Stimulated activated CD8-positive, alpha-beta memory T cell treated with anti-CD3 and anti-CD28 coated beads, Interleukin-7, amount 100 ng/mL, for 4 hours (primary cell): ENCODE measurements around the gene YLPM1.

Source experiments
- DNase-seq, 2 donors: peaks; one replicate each; pipeline ENCODE4 v3.0.0-alpha.2; 2020; ENCODE audit warnings: low read depth in 2 of 2

The YLPM1 gene

DNA sequence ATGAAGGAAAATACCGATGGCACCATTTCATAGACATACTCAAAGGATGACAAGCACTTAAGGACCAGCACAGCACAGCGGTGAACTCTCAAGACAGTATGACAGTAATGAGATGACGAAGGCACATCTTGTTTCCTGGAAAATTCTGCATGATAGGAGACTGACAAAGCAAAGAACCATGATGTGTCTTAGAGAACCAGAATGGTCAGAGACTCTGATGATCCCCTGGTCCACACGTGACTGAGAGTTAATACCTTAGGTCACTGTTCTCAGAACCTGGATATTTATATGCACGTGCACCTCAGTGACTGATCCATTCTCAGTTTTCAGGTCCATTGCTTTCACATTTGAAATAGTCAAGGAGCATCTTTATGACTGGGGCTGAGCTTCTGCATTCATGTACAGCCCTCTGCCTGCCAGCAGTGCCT, 77.5 kb downstream of the YLPM1 start:
- DNase-seq: no peak

DNA sequence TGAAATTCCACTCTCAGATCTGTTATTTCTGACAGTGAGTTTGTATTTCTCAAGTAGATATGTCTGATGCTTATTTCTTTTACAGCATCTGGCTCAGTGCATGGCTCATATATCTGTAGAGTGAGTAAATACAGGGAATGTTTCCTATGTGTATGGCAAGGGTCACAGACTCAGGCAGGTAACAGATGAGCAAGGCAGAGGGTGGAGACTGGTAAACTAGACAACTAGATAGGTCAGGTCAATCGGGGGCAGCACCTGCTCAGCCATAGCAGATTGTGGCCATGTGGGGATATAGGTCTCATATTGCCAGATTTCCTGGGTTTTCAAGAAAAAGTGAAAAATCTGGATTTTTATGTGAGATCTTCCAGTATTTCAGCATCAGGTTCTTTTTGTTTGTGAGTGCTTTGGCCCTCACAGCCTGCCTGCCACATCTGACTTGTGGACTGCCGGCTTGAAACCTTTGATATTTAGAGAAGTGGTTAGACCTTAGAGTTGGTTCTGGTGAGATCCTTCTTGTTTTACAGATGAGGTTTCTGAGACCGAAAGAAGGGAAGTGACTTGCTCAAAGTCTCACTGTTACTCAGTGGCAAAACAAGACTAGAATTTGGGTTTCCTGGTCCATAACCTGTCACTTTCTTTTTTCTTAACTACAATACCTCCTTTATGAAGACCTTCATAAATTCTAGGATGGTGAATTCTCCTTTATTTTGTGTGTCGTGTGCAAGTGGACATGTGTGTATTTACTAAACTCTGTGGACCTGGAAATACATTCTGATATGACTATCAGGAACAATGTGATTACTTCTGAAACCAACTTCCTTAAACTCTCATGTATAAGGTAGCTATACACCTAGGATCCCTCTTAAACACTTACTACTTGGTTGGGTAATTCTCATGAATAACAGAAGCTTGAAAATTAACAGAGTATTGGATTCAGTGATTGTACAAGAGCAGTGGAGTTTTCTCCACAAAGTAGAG, 78.4 kb downstream of the YLPM1 start:
- DNase-seq: no peak

DNA sequence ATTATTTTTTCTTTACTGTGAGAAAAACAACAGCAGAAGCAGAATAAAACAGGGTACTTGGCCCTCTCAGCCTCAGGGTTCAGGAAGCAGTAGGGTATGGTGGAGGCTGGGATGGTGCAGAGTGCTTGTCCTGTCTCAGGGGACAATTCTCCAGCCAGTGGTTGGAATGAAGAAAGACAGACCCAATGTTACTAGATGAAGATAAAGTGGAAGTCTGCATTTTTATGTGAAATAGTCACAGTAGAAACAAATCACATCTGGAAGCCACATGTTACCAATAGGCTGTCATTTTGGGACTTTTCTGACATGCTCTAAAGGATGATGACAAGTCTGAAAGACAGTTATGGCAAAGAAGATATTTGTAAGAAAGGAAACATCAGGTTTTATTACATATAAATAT, 80.5 kb downstream of the YLPM1 start:
- DNase-seq: no peak

DNA sequence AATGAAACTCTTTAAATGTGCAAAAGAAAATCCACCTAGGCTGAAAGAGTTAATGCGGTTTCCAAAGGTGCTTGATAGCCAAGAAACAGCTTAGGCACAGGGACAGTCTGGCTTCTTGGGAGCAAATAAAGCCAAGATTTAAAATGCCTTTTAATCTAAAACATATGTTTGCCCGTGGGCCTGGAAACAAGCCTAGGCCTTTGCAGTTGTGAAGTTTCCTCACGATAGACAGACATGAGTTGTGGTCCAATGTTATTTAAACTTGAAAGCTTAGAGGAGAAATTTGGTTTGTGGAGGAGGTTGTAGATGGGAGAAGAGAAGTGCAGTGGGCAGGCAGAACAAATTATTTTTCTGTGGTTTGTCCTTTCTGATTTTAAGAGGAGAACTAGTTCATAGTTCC, 83.1 kb downstream of the YLPM1 start:
- DNase-seq: no peak

DNA sequence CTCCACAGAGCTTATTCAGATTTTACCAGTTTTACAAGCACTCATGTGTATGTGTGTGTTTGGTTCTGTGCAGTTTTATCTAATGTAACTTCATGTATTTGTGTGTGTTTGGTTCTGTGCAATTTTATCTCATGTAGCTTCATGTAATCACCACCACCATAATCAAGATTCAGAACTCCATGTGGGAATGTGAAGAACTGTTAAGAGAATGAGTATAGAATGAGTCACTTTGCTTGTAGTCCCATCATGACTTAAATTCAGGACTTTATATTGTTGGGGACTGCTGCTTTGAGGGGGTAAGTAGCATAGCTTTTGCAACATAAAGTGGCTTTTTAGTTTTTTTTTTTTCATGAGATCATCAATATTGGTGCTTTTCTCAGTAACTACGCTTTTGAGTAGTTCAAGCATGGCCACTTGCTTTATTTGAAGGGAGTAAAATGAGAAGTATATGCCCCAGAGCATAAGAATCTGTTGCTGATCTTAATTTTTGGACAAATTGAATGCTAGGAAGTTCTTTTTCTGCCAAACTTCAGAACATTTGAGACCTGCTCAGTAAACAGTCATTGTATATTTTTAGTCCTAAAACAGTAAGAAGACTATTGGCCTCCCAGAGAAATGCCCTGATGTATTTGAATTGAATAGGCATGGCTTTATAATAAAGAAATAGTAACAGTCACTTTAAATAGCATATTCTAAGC, 84.0 kb downstream of the YLPM1 start:
- DNase-seq: no peak

DNA sequence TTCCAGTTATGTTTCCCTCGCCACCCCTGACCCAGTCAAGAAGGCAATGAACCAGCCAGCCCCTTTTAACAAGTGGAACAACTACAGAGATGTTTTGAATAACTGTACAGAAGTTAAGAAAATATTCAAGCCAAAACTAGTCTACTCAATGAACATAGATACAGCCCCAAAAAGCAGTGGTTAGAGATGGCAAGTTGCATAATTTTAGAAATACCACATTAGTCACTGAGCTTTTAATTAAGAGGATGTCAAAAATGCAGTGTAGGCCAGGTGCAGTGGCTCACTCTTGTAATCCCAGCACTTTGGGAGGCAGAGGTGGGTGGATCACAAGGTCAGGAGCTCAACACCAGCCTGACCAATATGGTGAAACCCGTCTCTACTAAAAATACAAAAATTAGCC, 85.7 kb downstream of the YLPM1 start:
- DNase-seq: no peak

DNA sequence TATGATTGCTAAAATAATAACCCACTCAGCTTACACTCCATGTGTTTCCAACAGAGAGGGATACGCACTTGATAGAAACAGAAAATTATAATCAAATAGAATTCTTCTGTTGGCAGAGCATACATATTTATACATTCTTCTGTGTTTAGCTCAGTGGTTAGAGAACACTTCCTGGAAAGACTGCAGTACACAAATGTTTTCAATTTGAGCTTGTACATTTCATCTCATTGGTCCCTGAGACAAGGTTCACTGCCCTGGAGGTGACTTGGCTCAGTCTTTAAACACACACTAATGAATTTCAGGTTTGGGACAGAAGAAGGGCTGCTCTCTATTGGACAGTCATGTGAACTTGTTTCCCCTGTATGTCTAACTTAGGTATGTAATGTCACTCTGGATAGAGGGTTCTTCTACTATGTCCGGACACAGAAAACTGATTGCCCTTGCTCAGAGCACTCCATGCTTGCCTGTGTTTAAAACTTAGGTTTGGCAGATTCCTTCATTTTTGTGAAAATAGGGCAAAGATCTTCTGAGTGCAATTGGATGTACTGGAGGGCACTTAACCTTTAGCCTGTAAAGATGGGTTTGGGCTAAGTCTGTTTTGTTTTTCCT, 89.9 kb downstream of the YLPM1 start:
- no peak for DNase-seq

DNA sequence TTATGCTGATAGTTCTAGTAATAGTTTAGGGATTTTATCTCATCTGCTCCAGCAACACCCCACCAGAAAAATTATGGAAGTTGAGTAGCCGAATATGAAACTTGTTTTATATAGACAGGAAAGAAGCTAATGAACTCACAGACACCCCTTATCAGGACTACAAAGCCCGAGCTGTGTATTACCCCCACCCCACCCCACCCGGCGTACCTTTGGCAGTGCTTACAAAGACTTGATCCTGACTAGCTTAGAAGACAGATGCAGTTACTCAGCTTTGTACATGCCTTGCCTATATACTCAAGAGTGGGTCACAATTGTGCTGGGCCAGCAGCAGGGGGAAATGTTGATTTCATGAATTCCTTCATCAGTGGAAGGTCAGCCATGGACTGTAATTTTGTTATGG, 90.5 kb downstream of the YLPM1 start:
- DNase-seq: no peak

DNA sequence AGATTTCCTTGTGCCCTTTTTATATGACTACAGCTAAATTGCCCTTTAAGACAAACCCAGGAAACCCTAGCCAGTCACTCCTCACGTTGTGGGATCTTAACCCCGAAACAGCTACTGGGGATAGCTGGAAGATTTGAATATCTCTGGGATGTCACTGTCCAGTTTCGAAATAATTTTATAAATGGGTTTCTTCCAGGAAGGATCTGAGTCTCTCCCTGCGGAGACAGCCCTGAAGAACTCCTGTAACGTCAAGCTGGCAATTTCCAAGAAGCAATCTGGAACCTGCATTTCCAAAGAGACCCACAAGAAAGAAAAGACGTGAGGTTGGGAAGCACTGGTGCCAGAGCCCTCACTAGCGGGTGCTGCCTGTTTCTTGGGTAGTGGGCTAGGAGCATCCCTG, 91.9 kb downstream of the YLPM1 start:
- no peak for DNase-seq

DNA sequence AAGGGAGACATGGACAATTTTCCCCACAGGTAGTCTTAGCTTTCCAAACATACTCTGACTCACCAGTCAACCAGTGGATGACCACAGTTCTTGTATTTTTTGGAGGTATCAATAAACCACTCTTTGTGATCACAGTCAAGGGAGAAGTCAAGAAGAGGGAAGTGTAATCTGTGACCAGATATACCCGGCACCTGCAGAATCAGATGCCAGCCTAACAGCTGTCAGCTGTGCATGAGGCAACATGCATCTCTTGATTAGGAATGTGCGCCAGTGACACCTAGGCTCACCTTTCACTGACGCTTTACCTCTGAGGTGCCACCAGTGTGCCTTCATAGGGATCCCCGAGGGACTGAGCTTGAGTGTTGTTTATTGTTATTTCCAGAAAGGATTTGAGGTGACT, 92.8 kb downstream of the YLPM1 start:
- no peak for DNase-seq

DNA sequence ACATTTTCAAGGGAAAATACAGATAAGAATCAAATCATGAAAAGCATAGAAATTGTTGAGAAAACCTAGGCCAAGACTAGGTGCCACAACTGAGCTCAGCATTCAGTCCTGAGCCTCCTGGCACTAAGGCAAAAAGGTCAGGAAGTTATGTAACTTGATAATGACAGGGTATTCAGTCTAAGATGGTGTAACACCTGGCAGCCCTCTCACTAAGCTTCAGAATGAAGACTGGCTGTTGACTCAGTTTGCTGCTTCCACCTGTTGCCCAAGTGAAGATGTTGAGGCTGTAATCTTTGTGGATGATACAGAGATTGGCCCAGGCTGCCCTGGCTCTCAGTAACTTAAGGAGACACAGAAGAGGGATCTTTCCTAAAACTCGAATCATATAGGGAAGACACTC, 93.2 kb downstream of the YLPM1 start:
- DNase-seq: no peak

DNA sequence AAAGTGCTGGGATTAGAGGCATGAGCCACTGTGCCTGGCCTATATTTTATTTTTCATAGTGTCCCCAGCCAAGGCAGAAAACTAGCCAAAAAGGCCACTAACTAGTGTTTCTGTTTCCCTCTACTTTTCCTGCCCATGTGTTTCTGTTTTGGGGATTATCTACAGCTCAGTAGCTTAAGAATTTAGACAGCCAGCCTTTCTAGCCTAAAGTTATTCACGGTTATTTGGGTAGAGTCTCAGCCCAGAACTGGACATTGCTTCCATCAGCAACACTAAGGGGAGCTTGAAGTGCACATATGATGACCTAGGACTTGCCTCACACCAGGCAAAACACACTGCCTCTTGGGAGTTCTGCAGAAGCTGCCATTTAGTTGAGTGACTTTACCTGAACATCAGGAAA, 94.9 kb downstream of the YLPM1 start:
- no peak for DNase-seq

DNA sequence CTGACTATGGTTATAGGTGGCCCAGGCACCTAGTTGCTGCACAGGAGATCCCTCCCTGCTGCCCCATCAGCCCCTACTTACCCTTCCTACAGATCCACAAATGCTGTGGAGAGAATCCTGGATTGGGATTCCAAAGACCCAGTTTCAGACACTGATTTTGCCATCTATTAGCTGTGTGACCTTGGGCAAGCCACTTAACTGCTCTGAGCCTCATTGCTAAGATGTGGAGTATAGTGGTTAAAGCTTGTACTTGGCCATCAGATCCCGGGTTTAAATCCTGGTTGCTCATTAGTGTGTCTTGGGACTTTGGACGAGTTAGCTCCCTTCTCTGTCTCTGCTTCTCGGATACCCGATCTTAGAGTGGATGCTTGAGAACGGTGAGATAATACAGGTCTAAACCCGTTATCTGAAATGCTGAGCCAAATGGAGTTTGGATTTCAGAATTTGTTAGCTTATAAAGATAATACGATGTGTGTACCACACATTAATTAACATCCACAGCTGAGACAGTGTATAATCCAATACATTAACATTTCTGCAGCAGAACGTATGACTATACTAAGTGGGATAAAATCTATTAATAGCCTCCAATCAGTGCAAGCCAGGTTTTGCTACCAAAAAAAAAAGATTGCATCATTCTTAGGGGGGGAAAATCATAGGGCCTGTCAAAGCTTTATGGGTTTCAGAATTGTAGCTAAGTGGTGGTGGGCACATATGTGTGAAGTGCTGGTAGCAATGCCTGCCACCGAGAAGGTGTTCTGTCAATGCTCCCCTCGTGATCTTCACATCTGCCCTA, 96.8 kb downstream of the YLPM1 start:
- no peak for DNase-seq

DNA sequence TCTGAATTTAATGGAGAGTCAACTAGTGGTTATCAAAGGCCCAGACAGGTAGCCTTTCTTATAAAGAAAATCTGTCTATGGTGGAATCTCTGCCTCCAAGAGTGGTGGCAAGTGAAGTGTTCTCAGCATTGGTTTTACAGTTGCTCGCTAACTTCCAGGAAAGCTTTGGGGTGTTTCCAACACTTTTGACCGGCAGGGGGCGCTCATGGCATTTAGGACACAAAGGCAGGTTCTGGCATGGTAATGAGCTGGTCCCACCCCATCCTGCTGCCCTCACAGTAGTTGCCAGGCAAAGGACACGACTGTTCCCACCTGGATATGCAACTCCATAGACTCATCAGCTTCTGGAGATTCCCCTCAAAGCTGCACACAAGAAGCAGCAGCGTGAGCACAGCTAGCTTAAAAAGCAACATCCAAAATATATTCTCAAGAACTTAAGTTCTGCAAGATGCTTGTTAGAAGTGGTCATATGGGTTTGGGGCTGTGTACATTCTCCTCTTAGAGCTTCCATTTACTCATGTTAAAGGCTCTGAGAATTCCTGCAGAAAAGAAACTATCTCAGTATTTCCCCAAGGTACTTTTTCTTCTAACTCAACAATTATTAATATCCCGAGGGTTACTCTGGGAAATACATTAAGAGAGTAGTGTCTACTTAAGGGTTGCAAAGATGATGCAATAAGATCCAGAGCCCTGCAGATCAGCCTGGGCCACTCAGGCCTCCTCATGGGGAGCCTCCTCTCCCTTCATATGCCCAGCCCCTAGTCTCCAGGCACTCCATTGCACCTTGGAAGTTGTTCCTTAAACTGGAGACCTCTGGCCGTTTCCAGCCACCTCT, 98.0 kb downstream of the YLPM1 start:
- peak; percentile 76 to 88 for DNase-seq

DNA sequence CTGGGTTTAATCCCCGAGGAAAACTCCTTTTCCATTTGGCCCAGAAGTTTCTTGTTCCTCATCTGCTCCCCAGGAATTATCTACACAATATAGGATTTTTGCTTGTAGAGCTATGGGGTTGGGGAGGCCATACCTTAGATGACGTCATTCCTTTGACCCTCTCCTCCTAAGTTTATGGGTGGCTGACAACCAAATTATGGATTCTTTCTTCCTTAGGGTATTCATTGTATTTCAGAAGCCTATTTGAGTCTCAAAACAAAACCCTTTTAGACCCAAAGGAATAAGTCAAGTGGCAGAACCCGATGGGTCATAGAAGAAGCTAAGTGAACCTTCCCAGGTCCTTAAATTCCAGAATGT, 98.6 kb downstream of the YLPM1 start:
- DNase-seq: no peak

DNA sequence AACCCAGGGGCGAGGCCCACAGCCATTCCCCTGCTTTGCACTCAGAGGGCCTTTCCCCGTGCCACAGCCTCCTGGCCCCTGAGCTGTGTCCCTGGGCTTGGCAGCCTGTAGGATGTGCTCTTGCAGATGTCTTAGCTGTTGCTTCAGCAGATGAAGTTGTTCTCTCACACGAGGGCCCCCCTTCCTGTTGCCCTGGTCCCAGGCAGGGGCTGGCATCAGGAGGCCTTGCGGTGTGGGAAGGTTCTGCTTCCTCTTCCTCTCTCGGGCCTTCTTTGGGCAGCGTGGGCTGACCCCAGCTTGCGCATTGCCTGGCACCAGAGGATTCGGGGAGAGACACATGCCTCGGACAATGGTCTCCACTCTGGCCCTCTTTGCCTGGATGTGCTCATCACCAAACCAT, 100.2 kb downstream of the YLPM1 start:
- no peak for DNase-seq

DNA sequence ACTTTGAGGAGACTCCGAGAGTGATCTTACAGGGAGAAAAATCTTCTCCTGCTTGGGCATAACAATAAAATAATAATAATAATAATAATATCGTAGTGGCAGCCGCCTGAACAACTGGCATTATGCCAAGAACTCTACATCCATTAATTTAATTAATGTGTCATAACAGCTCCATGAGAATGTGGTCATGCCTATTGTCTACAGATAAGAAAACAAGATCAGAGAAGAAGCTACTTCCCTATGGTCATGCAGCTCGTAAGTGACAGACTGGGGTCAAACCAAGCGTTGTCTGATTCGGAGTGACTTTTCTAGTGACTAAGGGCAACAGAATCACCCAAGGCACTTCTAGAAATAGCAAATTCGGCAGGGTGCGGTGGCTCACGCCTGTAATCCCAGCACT, 101.1 kb downstream of the YLPM1 start:
- no peak for DNase-seq

DNA sequence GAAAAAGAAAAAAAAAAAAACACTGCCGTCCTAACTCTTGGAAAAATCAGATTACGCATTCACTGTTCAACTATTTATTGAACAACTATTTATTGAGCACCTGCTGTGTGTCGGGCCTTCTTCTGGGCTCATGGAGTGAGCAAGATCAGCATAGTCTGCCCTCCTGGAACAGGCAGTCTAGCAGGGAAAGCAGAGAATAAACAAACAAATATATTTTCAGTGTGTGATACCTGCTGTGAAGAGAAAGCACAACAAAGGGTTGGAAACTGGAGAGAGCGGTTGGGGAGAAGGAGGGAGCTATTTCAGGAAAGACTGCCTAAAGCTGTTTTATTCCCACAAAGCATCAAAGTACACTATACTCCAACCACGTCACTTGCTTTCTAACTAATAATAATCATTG, 102.0 kb downstream of the YLPM1 start:
- DNase-seq: no peak

DNA sequence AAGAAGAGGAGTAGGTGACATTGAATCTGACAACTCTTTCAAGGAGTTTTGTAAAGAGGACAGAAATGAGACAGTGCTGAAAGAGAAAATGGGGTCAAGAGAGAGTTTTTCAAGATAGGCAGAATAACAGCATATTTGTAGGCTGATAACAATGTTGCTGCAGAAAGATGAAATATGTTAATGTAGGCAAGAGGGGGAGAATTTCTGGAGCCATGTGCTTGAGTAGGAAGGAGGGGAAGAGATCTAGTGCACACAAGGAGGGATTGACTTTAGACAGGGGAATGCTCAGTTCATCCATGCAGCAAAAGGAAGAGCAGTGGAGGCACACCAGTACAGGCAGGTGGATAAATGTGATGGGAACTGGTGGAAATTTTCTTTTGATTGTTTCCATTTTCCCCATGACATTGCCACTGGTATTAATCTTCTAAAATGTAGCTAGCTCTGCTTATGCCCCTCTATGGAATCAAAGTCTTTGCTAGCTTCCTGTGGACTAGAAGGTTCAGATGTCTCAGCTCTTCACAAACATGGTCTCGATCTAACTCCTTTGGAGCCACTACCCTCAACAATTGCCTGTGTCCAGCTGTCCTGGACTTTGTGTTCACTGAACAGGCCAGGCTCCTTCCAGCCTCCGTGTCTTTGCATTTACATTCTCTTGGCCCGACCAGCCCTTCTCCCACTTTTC, 103.7 kb downstream of the YLPM1 start:
- no peak for DNase-seq

DNA sequence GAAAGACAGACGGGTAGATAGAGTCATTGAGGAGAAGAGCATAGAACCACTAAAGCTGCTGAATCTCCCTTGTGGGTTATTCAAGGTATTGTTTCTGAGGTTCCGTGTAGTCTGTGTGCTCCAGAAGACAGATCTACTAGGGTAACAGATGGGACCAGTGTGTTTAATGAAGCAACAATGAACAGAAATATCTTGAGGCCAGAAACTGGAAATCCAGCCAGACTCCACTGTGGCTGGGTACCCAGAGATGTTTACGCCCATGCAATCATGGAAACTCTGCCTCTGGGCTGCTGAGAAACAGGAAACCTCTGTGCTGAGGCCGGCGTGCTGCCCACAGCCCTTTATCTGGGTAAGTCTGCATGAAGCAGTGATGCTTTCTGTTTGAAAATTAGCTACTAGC, 104.6 kb downstream of the YLPM1 start:
- DNase-seq: peak; percentile 47 to 50

DNA sequence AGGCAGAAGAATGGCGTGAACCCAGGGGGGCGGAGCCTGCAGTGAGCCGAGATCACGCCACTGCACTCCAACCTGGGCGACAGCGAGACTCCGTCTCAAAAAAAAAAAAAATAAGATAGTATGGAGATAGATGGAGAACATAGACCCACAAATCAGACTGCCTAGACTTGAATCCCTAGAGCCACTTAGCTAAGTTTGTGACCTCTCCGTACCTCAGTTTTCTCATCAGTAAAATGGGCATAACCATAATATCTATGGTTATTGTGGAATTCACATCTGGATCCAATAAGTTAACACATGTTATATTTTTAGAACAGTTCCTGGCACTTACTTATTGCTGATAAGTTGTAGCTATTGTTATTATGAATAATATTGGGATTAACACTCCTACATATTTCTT, 105.6 kb downstream of the YLPM1 start:
- DNase-seq: no peak
